GM19324 (cell line): ENCODE measurements around the gene ANKRD30BL.
"Not testable (repeated sequence)": the region's sequence is repeated elsewhere in the genome, so short reads cannot be mapped to it uniquely, and the experiment has no call there.

Experiments
- ATAC-seq: cut with Tn5 transposase; IDR thresholded peaks from one replicate; pipeline ENCODE4 v1.9.1; 2021; ENCODE audit warnings: mild to moderate bottlenecking, moderate library complexity; ENCODE audit not compliant: unreplicated experiment, low FRiP score

The ANKRD30BL gene

GRCh38 chr2:132161161-132162124 is at the start of gene ANKRD30BL:
ANKRD30BL (minus strand) TSS chr2:132161952; CDS start chr2:132161705, 247 bp downstream.
- ATAC-seq: not testable (repeated sequence)

DNA sequence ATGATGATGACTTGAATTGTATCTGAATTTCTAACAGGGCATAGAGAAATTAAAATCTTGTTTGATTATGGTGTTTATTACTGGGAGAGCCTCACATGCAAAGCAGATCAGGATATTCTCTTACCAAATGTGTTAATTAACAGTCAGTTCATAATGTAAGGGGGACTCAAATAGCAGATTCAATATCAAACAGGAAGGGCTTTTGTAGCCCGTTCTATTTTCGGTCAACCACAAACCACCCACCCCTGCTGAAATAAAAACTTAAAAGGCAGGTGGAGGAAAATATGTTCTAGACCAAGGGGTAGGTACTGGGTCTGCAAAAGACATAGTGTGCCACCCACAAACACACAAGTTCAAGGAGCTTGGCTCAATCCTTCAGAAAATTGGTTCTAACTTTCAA is 41.1 kb upstream of the ANKRD30BL start:
- not testable (repeated sequence) for ATAC-seq

DNA sequence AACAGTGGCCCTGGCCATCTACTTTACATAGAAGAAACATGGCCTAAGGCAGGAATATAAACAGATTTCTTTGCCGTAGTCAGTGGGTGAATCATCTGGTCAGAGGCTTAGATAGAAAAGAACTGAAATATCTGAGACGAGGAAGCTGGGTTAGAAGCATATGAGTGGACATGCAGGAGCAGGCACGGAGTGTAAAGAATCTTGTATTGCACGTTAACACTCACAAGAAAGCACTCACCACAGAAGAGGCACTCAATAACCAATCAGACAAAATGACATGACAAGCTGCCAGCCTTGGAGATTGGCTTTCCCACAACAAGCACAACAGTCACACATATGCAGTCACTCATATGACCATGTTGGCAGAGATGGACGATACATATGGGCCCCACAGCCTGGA is 31.1 kb upstream of the ANKRD30BL start:
- not testable (repeated sequence) for ATAC-seq

DNA sequence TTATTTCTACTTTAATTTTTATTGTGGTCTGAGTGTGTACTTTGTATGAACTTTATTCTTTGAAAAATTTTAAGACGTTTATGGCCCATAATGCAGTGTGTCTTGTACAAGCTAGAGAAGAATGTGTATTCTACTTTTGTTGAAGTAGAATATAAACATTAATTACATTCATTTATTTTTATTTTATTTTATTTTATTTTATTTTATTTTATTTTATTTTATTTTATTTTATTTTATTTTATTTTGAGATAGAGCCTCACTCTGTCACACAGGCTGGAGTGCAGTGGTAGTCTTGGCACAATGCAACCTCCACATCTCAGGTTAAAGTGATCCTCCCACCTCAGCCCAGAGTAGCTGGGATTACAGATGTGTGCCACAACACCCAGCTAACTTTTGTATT is 5.3 kb upstream of the ANKRD30BL start:
- not testable (repeated sequence) for ATAC-seq

GRCh38 chr2:132162125-132162660 is 441 bp upstream of the ANKRD30BL start:
- ATAC-seq: not testable (repeated sequence)

DNA sequence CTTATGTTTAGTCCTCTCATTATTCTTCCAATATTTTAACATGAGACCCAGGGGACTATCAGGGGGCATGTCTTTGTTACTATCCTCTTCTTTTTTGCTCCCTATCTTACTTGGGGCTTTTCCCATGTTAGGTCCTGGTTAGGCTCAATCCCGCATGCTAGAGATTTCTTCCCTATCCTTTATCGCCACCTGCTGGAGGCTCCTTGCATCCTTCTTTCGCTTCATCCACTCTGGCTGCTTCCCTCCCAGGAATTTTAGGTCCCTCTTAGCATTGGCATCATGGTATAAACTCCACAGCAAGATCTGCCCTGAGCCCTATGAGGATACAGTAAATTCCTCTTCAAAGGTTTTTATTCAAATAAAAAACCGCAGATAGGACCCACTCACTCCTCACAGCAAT is 15.0 kb downstream of the ANKRD30BL start:
- not testable (repeated sequence) for ATAC-seq
